Aorta (tissue), 5 donors: ENCODE results near the gene TNNT2. TPM values are rescaled to one million over a fixed set of nuclear protein-coding genes. Genes with fewer than 3 reads are reported as not detected.

ENCODE experiments used
- ATAC-seq: fragments of 200-7000 bp; cut with Tn5 transposase; one replicate; pipeline ENCODE4 v1.9.1; 2022; ENCODE audit warnings: moderate library complexity; ENCODE audit not compliant: low FRiP score
- DNase-seq, 2 donors: peaks; one replicate each; pipeline ENCODE4 v3.0.0-alpha.2; 2020
- H3K27ac ChIP-seq, 2 donors: one replicate each; pipeline ENCODE4 v1.5.1; 2013; ENCODE audit warnings: low read length in 2 of 2, mild to moderate bottlenecking in 2 of 2, moderate library complexity in 2 of 2, control low read depth in 1 of 2, inconsistent platforms in 1 of 2, low read depth in 1 of 2
- H3K27me3 ChIP-seq, 2 donors: one replicate each; pipeline ENCODE4 v1.6.1; 2013; ENCODE audit warnings: control low read depth in 1 of 2, low read length in 1 of 2, mild to moderate bottlenecking in 1 of 2, moderate library complexity in 1 of 2; ENCODE audit not compliant: insufficient read depth in 2 of 2, control insufficient read depth in 1 of 2
- H3K36me3 ChIP-seq, 2 donors: one replicate each; pipeline ENCODE4 v1.6.1; 2013; ENCODE audit warnings: control low read depth in 1 of 2, low read length in 1 of 2, mild to moderate bottlenecking in 1 of 2; ENCODE audit not compliant: insufficient read depth in 2 of 2, control insufficient read depth in 1 of 2
- H3K4me1 ChIP-seq, 2 donors: one replicate each; pipeline ENCODE4 v1.6.1; 2013; ENCODE audit warnings: low read length in 2 of 2, control low read depth in 1 of 2, mild to moderate bottlenecking in 1 of 2, moderate library complexity in 1 of 2; ENCODE audit not compliant: insufficient read depth in 2 of 2, control insufficient read depth in 1 of 2
- H3K4me3 ChIP-seq, 2 donors: one replicate each; pipeline ENCODE4 v1.5.1; 2013; ENCODE audit warnings: low read length in 2 of 2, control low read depth in 1 of 2, mild to moderate bottlenecking in 1 of 2
- H3K9me3 ChIP-seq: one replicate; pipeline ENCODE4 v1.6.1; 2013; ENCODE audit warnings: mild to moderate bottlenecking, low read length; ENCODE audit not compliant: control insufficient read depth
- WGBS, 2 donors: extraction: QIAGEN DNeasy Blood & Tissue Kit; methylation state at CpG; one replicate each; pipeline ENCODE4 v1.1.7; 2013; 5-methylcytosine and 5-hydroxymethylcytosine counted together
- intact Hi-C, 2 donors: fragments of 100-400 bp; cut with DNase I; formaldehyde crosslinking; loops; one replicate each; pipeline versions ENCODE4 v1.14.2 to v1.15.0; 2022
- polyA plus RNA-seq, 2 donors: library from polyadenylated mRNA; stranded (reverse); fragments of 200-250 nt; gene quantifications; one replicate each; pipeline ENCODE4 v1.2.3, GENCODE V29; 2013
- total RNA-seq, 2 donors: library from RNA; stranded (reverse); fragmentation: NEBNext Ultra II Directional; extraction: Animal tissue kit (Norgen Biotek cat#: 25700); gene quantifications; one replicate each; pipeline ENCODE4 v1.2.1, GENCODE V29; 2021
- donor health status: healthy with polysubstance abuse.
- donor health status: Bipolar disorder and iron deficiency.
- donor health status: DM: no; HTN: no; CAD: no.
- donor health status: DM: no; HTN: no; CAD: no.
- donor health status: DM: yes; HTN: yes; CAD: no.

TNNT2 gene
- total and polyA plus RNA-seq, 4 donors: 0.21 to 24.0 (median 0.70) TPM

GRCh38 chr1:201354151-201354900 lies 23.2 kb downstream of the TNNT2 start:
- Histone ChIP-seq H3K4me3 (no peak overlapping the region), H3K27ac (no peak overlapping the region), H3K27me3 (no peaks in the 10 kb centered on the region), H3K36me3 (no peaks in the 10 kb centered on the region), H3K9me3 (no peaks in the 10 kb centered on the region), H3K4me1 (no peaks in the 10 kb centered on the region)
- intact Hi-C loops: no loop called here
- peak; percentile 27 to 35 for DNase-seq
- ATAC-seq: no peak
- 90 to 91% methylated on average over 9 of the region's 9 CpGs for WGBS, 2 donors

GRCh38 chr1:201353186-201353940 lies 24.1 kb downstream of the TNNT2 start:
- no peaks in the 10 kb centered on the region for H3K27me3 ChIP-seq
- no peak overlapping the region for H3K4me3 ChIP-seq
- no peaks in the 10 kb centered on the region for H3K36me3 ChIP-seq
- no peak for ATAC-seq
- DNase-seq: peak; percentile 36 to 63
- intact Hi-C loops: no loop called here
- WGBS, 2 donors: 84 to 85% methylated on average over 13 of the region's 13 CpGs
- H3K4me1 ChIP-seq: no peaks in the 10 kb centered on the region
- no peaks in the 10 kb centered on the region for H3K9me3 ChIP-seq
- H3K27ac ChIP-seq: no peak overlapping the region

GRCh38 chr1:201351617-201352016 lies 25.9 kb downstream of the TNNT2 start:
- H3K4me1 ChIP-seq: no peaks in the 10 kb centered on the region
- no peaks in the 10 kb centered on the region for H3K9me3 ChIP-seq
- H3K27me3 ChIP-seq: no peaks in the 10 kb centered on the region
- DNase-seq (no peak), ATAC-seq (no peak)
- H3K36me3 ChIP-seq: no peaks in the 10 kb centered on the region
- no peak overlapping the region for H3K27ac ChIP-seq
- H3K4me3 ChIP-seq: no peak overlapping the region
- intact Hi-C loops: no loop called here

- peak; percentile 13 to 51 for DNase-seq
- H3K4me3 ChIP-seq: no peak overlapping the region
- H3K9me3 ChIP-seq: no peaks in the 10 kb centered on the region
- H3K36me3 ChIP-seq: no peaks in the 10 kb centered on the region
- ATAC-seq: no peak
- WGBS, 2 donors: 88 to 90% methylated on average over 7 of the region's 7 CpGs
- no peaks in the 10 kb centered on the region for H3K4me1 ChIP-seq
- intact Hi-C loops: no loop called here
- H3K27ac ChIP-seq: no peak overlapping the region
- no peaks in the 10 kb centered on the region for H3K27me3 ChIP-seq
Measured at GRCh38 chr1:201350884-201351283, 26.6 kb downstream of the TNNT2 start.

GRCh38 chr1:201350361-201350725 lies 27.1 kb downstream of the TNNT2 start:
- H3K27ac ChIP-seq: no peak overlapping the region
- WGBS, 2 donors: 76 to 86% methylated on average over 2 of the region's 2 CpGs
- ATAC-seq (no peak), DNase-seq (peak; percentile 10 to 53)
- H3K9me3 ChIP-seq: no peaks in the 10 kb centered on the region
- no peaks in the 10 kb centered on the region for H3K27me3 ChIP-seq
- no peak overlapping the region for H3K4me3 ChIP-seq
- H3K36me3 ChIP-seq: no peaks in the 10 kb centered on the region
- intact Hi-C loops: no loop called here
- no peaks in the 10 kb centered on the region for H3K4me1 ChIP-seq

GRCh38 chr1:201349092-201349491 lies 28.4 kb downstream of the TNNT2 start:
- Histone ChIP-seq H3K4me1 (no peaks in the 10 kb centered on the region), H3K27me3 (no peaks in the 10 kb centered on the region), H3K9me3 (no peaks in the 10 kb centered on the region), H3K27ac (no peak overlapping the region), H3K4me3 (no peak overlapping the region), H3K36me3 (no peaks in the 10 kb centered on the region)
- intact Hi-C loops: no loop called here
- 74 to 79% methylated on average over 4 of the region's 4 CpGs for WGBS, 2 donors
- ATAC-seq: no peak
- DNase-seq: peak in 1 of 2 donors; percentile 6

- ATAC-seq (no peak), DNase-seq (peak; percentile 22 to 50)
- no peak overlapping the region for H3K27ac ChIP-seq
- intact Hi-C loops: no loop called here
- no peaks in the 10 kb centered on the region for H3K9me3 ChIP-seq
- H3K27me3 ChIP-seq: no peaks in the 10 kb centered on the region
- no peaks in the 10 kb centered on the region for H3K36me3 ChIP-seq
- 27 to 29% methylated on average over 6 of the region's 6 CpGs for WGBS, 2 donors
- no peaks in the 10 kb centered on the region for H3K4me1 ChIP-seq
- no peak overlapping the region for H3K4me3 ChIP-seq
Measured at GRCh38 chr1:201348211-201348566, 29.3 kb downstream of the TNNT2 start.

- Histone ChIP-seq H3K4me3 (no peak overlapping the region), H3K9me3 (no peaks in the 10 kb centered on the region), H3K36me3 (no peaks in the 10 kb centered on the region), H3K27ac (no peak overlapping the region), H3K27me3 (no peaks in the 10 kb centered on the region), H3K4me1 (no peaks in the 10 kb centered on the region)
- intact Hi-C loops: no loop called here
- ATAC-seq (no peak), DNase-seq (peak; percentile 4 to 5)
- 35 to 37% methylated on average over 7 of the region's 7 CpGs for WGBS, 2 donors
Measured at GRCh38 chr1:201347498-201348210, 29.8 kb downstream of the TNNT2 start.
